ENCODE results near the gene HHAT.

Gene HHAT

GRCh38 chr1:210697185-210697584, 368.5 kb downstream of the HHAT start:
- no peak overlapping the region for H3K27ac ChIP-seq
- TF ChIP-seq ZFX (IDR thresholded peaks at IDR 0.05): no peak
- no peak for TF ChIP-seq CTCF (conservative IDR thresholded peaks at IDR 0.05)

- TF ChIP-seq CTCF (conservative IDR thresholded peaks at IDR 0.05): no peak
- H3K27ac ChIP-seq: no peak overlapping the region
Measured at GRCh38 chr1:210698661-210699060, 370.0 kb downstream of the HHAT start.

- TF ChIP-seq CTCF (conservative IDR thresholded peaks at IDR 0.05): no peak
- no peak for TF ChIP-seq ZFX (IDR thresholded peaks at IDR 0.05)
- peak overlapping the region; percentile 30; the same call in 1 of the 2 replicates for H3K27ac ChIP-seq
Measured at GRCh38 chr1:210700083-210700482, 371.4 kb downstream of the HHAT start.

- H3K27ac ChIP-seq: peak overlapping the region; percentile 30; the same call in 1 of the 2 replicates
- TF ChIP-seq ZFX (IDR thresholded peaks at IDR 0.05): no peak
- no peak for TF ChIP-seq CTCF (conservative IDR thresholded peaks at IDR 0.05)
Measured at GRCh38 chr1:210700511-210700910, 371.8 kb downstream of the HHAT start.

- TF ChIP-seq ZFX (IDR thresholded peaks at IDR 0.05) (no peak), CTCF (conservative IDR thresholded peaks at IDR 0.05) (no peak)
- no peak overlapping the region for H3K27ac ChIP-seq
Measured at GRCh38 chr1:210702506-210702905, 373.8 kb downstream of the HHAT start.

GRCh38 chr1:210703593-210703992, 374.9 kb downstream of the HHAT start:
- TF ChIP-seq ZFX (IDR thresholded peaks at IDR 0.05) (no peak), CTCF (conservative IDR thresholded peaks at IDR 0.05) (no peak)

GRCh38 chr1:210705086-210705485, 376.4 kb downstream of the HHAT start:
- TF ChIP-seq CTCF (conservative IDR thresholded peaks at IDR 0.05) (no peak), ZFX (IDR thresholded peaks at IDR 0.05) (no peak)

More at GRCh38 chr1:210703593-210703992, 374.9 kb downstream of the HHAT start:
- no peak overlapping the region for H3K27ac ChIP-seq

More at GRCh38 chr1:210705086-210705485, 376.4 kb downstream of the HHAT start:
- no peak overlapping the region for H3K27ac ChIP-seq
